ENCODE results near the gene ZCCHC17.
A peak's percentile ranks its signal among the peaks of the same experiment; 100 is the strongest.

ZCCHC17 gene

DNA sequence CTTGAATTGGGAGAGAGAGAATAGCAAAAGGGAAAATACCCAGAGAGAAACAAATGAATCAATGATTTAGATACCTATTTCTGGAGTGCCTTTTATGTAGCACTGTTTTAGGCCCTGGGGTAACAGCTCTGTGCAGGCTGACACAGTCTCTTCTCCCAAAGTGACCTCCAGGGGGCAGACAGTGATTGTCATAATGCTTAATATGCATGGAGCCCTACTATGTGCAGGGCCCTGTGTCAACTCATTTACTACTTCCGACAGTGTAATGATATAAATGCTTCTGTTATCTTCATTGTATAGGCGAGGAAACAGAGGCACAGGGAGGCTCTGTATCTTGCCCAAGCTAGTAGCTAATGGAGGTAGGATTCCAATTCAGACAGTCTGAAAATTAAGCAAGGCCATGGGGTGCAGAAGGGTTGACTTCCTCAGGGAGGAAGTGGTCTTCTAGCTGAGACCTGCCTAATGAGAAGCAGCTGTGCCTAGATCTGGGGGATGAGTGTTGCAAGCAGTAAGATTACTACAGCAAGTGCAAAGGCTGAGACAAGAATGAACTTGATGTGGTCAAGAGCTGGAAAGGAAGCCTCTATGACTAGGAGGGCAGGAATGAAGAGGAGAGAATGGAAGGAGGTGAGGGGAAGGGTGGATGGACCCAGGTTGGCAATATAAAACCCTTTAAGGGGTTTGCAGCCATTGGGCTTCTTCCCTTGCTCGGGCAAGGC is 100.0 kb downstream of the ZCCHC17 start:
- DNase-seq, result no peak

DNA sequence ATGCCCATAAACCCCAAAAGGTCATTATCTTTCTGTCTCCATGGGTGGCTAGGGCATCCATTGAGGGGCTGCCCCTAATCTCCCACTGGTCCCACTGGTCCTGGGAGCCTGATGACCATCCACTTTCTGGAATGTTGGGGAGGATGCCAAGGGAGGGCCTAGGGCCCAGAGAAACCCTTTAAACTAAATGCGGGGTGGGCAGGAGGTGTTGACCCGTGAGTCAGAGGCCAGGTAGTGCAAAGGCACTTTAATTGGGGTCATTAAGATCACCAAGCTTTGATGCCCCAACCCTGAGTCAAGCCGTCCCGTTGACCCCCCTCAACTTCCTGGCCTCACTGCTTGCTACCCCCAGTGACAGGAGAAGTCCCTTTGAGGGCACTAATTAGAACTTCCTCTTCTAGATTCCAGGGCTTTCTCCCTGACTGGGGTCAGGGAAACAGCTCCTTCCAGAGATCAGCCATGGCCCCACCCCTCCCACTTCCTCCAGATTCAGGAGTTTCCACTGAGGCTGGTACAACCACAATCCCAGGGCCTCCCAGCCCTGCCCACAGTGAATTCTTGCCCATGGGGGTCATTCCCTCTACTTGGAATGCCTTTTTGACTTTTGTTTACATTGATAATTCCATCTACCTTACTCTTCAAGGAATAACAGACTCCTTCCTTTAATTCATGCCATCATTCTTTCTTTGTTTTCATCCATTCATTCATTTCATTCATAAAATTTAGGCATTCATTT is 100.7 kb downstream of the ZCCHC17 start:
- DNase-seq, result no peak

DNA sequence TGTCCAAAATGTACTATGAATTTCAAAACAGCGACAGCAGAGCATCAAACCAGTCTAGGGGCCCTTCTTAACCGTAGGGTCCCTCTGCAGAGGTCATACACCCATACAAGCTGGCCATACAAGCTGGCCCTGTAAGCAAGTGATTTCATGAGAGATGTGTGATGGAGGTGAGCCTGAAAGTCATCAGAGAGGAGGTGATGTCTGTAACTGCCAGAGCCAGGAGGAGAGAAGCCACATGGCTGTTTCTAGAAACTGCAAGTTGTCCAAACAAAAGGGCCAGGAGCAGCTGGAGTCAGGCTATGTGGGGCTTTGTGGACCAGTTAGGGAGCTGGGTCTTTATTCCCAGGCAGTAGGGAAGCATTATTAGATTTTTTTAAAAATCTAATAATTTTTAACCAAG is 101.4 kb downstream of the ZCCHC17 start:
- no peak for DNase-seq

DNA sequence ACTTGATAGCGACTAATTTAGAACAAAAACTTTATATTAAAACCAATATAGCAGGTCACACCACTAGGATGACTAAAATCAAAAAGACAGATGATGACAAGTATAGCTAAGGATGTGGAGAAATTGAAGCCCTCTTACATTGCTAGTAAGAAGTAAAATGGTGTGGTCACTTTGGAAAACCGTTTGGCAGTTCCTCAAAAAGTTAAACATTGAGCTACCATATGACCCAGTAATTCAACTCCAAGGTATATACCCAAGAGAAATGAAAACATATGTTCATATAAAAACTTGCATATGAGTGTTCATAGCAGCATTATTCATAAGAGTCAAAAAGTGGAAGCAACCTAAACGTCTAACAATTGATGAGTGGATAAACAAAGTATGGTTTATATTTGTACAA is 103.1 kb downstream of the ZCCHC17 start:
- no peak for DNase-seq

DNA sequence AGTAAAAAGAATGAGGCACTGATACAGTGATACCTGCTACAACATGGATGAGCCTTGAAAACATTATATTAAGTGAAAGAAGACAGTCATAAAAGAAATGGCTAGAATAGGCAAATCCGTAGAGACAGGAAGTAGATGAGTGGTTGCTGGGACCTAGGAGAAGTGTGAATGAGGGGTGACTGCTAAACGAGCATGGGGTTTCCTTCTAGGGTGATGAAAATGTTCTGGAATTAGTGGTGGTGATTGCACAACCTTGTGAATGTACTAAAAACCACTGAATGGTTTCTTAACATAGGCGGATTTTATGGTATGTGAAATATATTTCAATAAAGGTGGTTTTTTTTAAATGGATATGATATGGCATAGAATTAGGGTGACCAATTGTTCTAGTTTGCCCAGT is 103.6 kb downstream of the ZCCHC17 start:
- DNase-seq, result no peak

DNA sequence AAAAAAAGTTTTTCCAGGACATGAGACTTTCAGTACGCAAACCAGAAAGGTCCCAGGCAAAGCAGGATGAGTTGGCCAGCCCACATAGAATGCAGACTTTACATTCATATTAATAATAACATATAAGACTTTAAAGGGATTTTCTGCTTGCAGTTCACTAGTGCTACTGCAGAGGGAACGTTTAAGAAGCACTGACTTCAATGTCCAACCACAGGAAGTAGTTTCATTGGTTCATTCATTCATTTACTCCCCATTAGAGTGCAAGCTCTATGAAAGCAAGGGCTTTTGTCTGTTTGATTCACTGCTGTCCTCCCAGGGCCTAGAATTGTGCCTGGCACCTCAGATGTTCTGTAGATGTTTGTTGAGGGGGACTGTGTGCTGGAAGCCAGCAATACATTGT is 104.4 kb downstream of the ZCCHC17 start:
- no peak for DNase-seq

DNA sequence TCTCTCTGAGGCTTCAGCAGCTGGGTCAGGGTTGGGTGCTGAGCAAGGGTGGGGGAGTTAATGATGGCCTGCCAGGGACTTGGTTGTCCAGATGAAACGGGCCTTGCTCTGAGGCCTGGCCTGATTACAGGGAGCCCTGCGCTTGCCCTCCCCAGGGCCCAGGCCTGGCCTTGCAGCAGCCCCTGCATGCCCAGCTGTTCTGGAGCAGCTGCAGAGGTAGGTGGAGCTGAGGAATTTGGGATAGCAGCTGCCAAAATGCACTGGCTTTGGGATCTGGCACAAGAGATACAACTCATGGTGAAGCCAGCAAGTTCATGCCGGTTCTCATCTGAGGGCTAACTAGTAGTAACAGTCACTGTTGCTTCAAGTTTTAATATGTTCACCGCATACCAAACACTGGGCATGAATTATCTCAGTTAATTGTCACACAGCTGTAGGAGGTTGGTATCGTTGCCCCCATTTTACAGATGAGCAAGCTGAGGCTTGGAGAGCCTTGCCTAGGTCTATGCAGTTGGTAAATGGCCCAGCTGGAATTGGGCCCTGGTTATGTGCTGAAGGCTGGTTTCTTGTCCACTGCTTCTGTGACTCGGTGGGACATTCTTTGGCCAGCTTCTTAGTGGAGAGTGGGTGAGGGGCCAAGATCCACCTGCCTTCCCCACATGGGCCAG is 108.9 kb downstream of the ZCCHC17 start:
- no peak for DNase-seq

DNA sequence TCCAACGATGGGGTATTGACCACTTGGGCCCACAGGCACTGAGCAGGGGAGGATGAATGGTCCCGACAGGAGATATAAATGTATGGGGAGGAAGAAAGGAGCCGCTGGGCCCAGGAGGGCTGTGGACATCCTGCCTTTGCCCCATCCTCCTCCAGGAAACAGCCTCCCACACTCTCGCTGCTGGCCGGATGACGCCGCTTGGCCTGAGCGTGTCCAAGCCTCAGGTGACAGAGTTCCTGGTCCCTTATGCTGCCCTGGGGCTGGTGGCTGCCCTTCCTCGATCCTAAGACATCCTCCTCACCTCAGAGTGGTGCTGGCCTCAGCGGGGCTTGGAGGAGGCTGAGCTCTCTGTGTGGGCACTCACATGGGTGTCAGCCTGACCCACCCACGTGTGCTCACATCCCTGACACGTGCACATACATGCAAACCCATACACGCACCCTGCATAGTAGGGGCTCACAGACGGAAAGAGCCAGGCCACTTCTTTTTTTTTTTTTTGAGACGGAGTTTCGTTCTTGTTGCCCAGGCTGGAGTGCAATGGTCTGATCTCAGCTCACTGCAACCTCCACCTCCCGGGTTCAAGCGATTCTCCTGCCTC is 110.3 kb downstream of the ZCCHC17 start:
- no peak for DNase-seq

DNA sequence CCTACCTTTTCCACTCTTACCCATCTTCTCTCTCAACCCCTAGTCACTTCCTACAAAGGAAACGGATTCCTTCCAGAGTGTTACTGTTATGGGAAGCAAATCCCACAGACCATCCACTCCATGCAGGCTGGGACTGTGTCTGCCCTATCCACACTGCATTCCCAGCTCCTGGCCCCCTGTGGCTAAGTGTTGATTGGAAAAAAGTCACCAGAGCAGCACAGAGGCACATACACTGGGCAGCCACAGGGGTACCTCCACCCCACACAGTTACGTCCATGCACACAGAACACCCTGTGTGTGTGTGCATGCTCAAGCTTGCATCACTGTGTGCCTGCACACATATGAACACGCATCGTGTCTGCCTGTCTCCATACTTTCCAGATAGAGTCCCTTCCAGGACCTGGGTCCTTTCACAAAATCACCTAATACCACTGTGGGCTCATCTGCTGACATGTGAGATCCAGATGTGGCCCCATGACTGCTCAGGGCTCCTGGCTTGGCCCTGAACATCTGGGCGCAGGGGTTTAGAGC is 112.0 kb downstream of the ZCCHC17 start:
- DNase-seq, result no peak

DNA sequence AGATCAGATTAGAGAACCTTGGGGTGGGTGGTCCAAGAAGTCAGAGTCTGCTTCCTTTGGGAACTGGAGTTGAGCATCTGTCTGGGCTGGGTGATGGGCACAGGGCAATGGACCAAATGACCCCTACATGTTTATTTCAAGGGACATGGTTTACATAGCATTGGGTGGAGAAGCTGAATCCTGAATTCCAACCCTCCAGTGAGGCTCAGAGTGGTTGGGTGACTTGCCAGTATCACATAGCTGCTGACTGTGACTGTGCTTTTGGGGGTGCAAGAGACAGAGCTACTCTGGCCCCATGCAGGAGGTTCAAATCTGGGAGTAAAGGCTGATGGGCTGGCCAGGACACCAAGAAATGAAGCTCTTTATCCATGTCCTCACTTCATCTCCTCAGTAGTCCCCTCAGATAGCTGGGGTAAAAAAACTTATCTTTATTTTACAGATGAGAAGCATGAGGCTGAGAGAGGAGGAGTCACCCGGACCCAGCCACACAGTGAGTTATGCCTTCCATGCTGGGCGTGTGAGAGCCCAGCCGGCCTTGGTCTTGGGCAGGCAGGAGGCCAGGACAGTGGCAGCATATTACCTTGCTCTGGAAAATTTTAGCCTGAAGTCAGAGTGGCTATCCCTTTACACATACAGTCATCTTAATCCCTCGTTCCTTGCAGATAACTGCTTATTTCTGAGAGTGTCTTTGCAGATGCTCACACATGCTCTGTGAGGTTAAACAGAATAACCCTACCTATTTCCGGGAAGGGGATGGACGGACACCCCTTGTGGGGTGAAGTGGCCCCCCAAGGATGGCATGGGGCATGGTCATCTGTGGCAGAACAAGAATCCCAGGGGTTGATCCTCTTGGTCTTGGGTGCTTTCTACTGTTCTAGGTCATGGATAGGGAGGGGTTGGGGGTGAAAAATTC is 113.4 kb downstream of the ZCCHC17 start:
- DNase-seq, result no peak

DNA sequence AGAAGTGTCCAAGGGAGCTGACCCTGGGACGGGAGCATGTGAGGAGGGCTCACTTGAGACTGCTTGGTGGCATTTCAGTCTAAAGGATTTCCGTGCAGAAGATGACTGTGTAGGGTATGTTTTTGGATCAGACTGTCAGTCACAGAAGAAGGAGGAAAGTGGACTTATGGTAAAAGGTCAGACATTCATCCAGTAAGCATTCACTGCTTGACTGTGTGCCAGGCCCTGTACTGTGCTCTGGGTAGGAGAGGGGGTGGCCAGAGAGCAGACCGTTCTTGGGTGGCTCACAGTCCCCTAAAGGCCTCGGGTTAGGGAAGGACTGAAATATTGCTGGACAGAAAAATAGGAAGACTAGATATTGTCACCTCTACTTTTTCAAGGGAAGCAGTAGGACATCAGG is 114.0 kb downstream of the ZCCHC17 start:
- DNase-seq, result no peak

DNA sequence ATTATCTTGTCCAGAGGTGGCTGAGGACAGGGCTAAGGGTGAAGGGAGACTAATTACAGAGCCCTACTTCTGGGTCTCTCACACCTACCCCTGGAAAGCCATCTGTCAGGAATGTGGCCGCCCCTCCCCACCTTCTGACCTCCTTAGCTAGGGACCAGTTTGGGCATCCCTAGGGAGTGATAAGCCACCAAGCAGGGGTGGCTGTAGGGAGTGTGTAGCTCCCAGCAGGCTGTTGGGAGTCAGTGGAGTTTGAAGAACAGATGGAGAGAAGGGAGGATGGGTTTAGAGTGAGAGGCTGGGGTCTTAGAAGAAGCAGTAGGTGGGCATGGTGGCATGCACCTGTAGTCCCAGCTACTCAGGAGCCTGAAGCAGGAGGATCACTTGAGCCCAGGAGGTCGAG is 115.4 kb downstream of the ZCCHC17 start:
- DNase-seq, result no peak

DNA sequence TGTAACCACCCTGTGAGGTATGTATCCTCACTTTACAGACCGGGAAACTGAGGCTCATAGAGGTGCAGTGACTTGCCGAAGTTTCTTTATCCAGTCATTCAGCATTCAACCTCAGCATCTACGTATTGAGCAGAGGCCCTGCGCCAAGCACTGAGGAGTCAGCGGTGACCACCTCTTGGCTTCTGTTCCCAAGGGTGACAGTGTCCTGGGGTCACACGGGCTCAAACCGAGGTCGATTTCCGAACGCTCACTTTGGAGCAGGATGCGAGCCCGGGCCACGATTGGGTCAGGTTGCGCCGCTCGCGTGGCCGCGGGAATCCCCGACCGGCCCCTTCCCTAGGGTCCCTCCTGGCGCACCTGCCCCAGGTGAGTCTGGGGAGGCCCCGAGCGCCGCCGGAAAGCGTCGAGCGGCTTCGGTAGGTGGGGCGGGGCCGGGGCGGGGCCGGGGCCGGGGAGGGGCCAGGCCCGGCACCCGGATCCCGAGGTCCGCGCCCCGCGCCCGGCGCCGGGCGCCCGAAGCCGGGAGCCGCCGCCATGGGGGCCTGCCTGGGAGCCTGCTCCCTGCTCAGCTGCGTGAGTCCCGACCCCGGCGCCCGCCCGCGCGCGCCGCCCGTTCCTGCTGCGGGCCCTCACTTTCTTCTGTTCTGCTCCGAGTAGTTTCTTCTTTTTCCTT is 116.0 kb downstream of the ZCCHC17 start, which contains the start of gene SERINC2:
Gene SERINC2, plus strand, starts transcription at position 482 of the 673 bp plus-strand sequence. Its CDS starts 53 bp downstream, at position 535.
- DNase-seq, result peak; percentile 52

DNA sequence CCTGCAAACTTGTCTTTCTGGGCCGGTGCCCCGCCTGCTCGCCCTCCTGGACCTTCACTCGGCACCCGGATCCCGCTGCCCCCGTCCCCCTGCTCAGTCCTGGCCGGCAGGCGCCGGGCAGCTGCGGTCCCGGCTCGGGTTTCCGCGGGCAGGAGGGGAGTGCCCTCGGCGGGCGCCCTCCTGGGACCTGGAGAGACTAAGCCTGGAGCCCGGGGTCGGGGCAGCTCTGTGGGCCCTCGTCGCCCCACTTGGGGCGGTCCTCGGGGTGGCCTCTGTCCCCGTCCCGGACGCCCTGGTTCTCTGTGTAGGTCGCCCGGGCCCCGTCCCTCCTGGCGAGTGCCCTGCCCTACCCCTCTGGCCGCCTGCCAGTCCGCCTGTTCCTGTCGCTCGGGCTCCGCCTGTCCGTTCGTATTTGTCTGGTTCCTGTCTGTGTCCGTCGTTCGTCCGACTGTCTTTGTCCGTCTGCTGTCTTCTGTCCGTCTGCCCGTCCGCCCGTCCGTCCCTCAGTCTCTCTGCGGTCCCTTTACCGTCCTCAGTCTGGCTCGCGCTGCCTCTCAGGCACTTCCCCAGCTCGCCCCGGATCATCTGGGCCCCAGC is 116.7 kb downstream of the ZCCHC17 start:
- peak; percentile 36 for DNase-seq

Measured in NCI-H1105 treated with DMSO at 0.1 percent for 48 hours (cell line).